NCI-H1694 (cell line): ENCODE measurements around the gene DIP2C.
"Not testable (repeated sequence)": the region's sequence is repeated elsewhere in the genome, so short reads cannot be mapped to it uniquely, and the experiment has no call there.

Source experiments
- DNase-seq: peaks from one replicate; lab custom pipeline; 2025; lab: John Stamatoyannopoulos, UW

The DIP2C gene

DNA sequence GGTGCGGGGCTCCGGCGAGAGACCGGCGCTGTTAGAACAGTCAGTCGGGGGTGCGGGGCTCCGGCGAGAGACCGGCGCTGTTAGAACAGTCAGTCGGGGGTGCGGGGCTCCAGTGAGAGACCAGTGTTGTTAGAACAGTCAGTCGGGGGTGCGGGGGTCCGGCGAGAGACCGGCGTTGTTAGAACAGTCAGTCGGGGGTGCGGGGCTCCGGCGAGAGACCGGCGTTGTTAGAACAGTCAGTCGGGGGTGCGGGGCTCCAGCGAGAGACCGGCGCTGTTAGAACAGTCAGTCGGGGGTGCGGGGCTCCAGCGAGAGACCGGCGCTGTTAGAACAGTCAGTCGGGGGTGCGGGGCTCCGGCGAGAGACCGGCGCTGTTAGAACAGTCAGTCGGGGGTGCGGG is 366.4 kb downstream of the DIP2C start:
- DNase-seq = not testable (repeated sequence)

- no peak for DNase-seq
These were observed 368.7 kb downstream of the DIP2C start for GRCh38 chr10:320771-321170.

DNA sequence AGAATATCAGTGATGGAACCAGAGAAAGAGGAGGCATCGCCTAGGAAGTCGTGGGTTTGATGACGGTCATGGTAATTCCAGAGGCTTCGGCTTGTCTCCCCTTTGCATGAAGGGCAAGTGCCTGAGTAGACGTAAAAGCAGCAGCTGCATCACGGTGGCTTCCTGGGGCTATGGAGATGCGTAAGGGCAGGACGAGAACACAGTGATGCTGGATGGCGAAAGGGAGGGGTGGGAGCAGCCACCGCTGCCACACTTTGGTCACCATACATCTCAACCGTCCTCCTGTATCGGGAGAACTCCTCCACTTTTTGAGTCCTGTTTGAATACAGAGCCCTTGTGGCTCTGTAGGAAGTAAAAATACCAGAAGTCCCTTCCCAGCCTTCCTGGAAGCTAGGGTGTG is 371.5 kb downstream of the DIP2C start:
- no peak for DNase-seq

DNA sequence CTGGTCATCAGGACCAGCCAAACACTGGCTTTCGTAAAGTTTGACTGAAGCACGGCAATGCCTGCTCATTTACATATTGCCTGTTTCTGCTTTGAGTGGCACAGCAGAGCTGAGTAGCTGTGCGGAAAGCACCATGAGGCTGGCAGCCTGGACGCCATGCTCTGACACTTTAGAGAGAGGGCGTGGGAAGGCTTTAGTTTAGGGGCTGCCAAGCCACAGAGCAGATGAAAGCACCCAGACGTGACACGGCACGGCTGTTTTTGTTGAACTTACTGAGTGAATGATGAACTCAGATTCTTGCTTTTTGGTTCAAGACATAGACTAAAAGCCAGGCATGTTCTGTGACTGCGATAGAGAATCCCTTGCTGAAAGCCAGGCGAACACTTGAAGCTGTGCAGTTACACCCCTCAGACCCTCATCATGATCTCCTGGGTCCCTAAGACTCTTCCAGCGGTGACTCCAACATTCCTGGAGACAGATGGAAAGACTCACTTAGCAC is 372.1 kb downstream of the DIP2C start:
- peak; percentile 78 for DNase-seq

GRCh38 chr10:316390-316789 is 373.1 kb downstream of the DIP2C start:
- DNase-seq = no peak

GRCh38 chr10:314871-315270 is 374.6 kb downstream of the DIP2C start:
- no peak for DNase-seq

DNA sequence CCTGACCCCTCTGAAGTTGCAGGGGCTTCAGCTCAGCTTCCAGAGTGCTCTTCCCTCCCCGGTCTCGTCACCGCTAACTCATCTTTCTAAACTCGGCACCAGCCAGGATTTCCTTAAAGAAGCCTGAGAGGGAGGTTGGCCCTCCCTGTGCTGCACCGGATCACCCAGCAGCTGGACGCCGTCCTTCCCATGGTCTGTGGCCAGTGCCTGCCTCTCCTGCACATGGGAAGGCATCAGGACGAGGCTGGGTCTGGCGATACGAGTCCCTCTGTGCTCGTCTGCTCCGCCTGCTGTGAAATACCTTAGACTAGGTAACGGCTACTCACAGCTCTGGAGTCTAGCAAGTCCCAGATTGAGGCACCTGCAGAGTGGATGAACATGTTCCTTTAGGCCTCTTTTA is 375.1 kb downstream of the DIP2C start:
- no peak for DNase-seq

DNA sequence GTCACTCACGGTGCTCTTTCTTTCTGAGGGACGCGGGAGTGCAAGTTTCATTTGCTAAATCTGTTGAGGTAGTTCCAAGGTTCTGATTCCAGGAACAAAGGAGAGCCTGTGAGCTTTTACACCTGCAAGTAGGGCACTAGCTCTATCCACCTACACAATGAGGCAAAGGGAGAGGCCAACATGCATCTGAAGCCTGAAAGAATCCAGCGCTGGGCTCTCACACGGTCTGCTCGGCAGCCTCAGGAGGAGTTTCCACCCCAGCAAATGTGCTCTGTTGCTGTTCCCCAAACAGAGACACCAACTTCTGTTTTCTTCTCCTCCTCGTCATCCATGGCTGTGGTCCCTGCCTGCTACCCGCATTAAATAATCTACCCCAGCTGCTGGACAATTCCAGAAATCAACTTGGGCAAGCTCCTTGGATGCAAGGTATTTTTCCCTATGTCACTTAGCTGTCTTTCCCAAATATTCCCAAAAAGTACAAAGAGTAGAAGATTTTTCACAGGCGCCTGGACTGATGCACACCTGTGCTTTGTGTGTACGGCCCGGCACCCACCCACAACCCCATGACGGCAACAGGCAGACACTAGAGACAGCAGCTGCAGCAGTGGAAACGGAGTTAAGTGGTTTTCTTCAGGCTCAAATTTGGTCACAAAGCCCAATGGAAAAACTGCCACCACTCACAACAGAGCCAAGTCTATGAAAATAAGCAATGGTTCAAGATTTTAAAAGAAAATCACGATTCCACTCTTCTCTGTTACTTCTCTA is 377.4 kb downstream of the DIP2C start:
- DNase-seq = no peak

DNA sequence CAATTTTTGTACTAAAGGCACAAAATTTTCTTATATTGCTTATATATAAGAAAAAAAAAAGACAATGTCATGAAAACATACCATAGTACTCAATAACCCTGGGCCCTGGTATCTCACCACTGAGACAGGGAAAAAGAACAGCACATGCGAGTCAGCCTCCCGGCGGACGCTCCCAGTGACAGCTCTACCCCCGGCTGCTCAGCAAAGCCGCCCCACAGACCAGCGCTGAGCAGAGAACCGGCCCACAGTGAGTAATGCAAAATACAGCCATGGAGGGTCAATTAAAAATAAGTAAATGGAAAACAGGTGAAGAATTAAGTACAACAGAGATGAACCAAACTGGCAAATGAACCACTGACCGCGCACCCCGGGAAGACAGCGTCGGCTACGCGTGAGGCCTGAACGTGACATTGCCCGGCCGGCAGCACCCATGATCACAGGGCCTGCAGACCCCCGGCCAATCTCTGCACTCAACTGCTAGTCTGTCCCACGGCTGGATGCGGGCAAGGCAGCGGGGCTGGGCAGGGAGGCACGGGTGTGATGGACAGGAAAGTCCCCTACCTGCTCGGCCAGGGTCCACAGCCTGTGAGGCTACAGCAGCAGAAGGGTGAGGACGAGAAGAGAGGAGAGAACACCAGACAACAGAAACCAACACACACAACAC is 378.4 kb downstream of the DIP2C start:
- DNase-seq = no peak

- DNase-seq = no peak
These were observed 379.1 kb downstream of the DIP2C start for GRCh38 chr10:310371-310770.

GRCh38 chr10:308572-309085 is 380.8 kb downstream of the DIP2C start:
- DNase-seq = no peak

GRCh38 chr10:308101-308500 is 381.4 kb downstream of the DIP2C start:
- no peak for DNase-seq

DNA sequence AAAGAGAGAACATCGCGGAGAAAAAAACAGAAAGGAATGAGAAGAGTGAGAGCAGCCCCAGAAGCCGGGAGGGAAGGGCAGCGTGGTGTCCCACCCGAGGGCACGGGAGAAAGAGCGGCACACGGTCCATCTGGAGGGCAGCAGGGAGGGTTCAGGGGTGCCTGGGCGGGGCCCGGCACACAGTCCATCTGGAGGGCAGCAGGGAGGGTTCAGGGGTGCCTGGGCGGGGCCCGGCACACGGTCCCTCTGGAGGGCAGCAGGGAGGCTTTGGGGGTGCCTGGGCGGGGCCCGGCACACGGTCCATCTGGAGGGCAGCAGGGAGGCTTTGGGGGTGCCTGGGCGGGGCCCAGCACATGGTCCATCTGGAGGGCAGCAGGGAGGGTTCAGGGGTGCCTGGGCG is 381.8 kb downstream of the DIP2C start:
- no peak for DNase-seq

DNA sequence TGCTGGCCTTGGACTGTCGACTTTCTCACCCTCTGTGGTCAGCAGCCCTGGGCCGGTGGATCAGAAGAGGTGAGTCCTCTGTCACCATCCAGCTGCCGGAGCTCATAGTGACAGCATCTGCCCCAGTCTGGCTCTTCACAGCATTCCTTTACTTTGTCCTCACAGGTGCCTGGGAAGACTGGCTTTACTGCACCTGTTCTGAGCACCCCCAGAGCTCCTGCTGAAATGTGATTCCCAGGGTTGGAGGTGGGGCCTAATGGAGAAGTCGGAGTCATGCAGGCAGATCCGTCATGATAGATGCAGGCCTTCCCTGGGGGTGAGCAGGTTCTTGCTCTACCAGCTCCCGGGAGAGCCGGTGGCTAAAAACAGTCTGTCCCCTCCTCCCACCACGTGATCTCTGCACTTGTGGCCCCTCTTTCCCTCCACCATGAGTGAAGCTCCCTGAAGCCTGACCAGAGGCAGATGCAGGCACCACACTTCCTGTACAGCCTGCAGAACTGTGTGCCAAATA is 382.7 kb downstream of the DIP2C start:
- no peak for DNase-seq

DNA sequence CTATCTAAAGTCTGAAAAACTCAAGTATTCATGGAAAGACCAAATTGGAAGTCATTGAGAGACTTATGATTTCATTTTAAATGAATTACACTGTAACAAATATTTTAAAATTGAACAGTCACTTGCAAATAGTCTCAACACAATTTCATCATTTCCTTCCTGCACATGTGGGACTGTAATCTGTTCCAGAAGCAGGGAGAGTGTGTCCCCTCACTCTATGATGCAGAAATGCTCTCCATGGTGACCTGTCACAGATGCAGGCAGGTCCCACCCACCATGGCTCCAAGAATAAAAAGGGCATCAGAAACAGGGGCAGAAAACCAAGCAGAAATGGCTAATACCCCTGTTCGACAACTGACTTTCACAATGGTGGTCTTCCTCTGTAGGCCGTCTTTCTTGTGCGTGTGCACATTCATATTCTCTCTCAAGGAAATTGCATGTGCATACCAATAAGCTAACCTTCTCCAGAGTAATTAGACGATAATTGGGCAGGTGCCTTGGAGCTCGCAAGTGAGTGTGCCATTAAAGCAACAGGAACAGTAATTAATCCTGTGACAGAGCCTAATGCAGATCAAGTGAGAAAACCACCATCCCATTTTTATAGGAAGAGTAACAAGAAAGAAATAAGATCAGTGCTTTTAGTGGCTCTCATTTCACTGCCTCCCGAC is 383.3 kb downstream of the DIP2C start:
- no peak for DNase-seq

DNA sequence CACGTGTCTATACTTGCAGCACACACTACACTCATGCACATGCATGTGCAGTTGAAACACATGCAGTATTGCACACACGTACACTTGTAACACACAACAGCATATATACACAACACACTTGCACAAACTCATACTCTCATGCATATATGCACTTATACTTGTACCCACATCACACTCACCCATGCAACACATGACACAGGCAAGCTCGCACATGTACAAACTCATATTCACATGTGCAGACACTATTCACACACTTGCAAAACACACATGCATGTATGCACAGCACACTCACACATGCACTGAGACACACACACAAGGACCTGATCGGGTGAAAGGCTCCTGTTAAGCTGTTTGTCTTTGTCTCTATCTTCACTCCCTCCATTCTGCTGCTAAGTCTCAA is 384.4 kb downstream of the DIP2C start:
- no peak for DNase-seq

GRCh38 chr10:301536-301935 is 387.9 kb downstream of the DIP2C start:
- no peak for DNase-seq

- DNase-seq = not testable (repeated sequence)
These were observed 388.9 kb downstream of the DIP2C start for GRCh38 chr10:300580-300979.

DNA sequence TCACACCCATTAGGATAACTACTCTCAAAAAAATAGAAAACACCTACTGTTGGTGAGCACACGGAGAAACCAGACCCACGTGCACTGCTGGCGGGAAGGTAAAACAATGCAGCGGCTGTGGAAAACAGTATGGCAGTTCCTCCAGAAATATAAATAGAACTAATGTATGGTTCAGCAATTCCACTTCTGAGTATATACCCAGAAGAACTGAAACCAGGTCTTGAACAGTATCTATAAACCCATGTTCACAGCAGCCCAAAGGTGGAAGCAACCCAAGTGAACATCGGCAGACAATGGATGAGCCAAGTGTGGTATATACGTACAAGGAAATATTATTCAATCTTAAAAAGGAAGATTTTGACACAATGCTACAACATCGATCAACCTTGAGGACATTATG is 389.5 kb downstream of the DIP2C start:
- DNase-seq = no peak

- DNase-seq = no peak
These were observed 390.0 kb downstream of the DIP2C start for GRCh38 chr10:299512-299911.

DNA sequence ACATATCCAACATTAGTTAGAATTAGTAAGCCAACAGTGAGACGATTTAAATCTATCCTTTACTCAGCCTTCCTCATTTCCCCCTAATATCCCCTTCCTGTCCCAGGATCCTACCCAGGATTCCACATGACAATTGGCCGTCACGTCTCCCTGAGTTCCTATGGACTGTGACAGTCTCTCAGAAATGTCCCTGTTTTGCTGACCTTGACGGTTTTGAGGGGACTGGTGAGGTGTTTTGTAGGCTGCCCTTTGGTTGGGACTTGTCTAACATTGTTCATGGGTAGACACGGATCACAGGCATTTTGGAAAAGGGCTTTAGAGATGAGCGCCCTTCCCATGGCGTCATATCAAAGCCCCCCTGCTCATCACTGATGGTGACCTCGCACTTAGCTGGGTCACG is 391.4 kb downstream of the DIP2C start:
- no peak for DNase-seq

DNA sequence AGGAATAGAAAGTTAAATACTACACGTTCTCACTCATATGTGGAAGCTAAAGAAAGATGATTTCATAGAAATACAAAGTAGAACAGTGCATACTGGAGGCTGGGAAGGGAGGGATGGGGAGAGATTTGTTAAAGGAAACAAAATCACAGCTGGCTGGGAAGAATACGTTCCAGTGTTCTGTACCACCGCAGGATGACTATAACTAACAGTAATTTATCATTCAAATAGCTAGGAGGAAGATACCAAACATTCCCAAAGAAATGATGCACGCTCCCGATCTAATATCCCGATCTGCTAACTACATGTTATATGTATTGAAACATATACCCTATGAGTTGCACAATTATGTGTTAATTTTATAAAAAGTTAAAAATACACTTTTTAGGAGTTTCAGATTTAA is 391.9 kb downstream of the DIP2C start:
- DNase-seq = no peak

GRCh38 chr10:293636-294035 is 395.8 kb downstream of the DIP2C start:
- DNase-seq = no peak
